Astrocyte (in vitro differentiated cells and primary cell): ENCODE measurements around the gene SCAP. TPM values are rescaled to one million over a fixed set of nuclear protein-coding genes. Genes with fewer than 3 reads are reported as not detected.
"Not testable (repeated sequence)": the region's sequence is repeated elsewhere in the genome, so short reads cannot be mapped to it uniquely, and the experiment has no call there.

Experiments
- DNase-seq: peaks from one replicate; pipeline ENCODE4 v3.0.0-alpha.2; 2010; ENCODE audit warnings: low read depth
- FAIRE-seq: peaks from 2 replicates; lab custom pipeline; 2011; peaks lifted over from hg19 to GRCh38; lab: Jason Lieb, UNC
- H2AFZ ChIP-seq: 2 replicates; pipeline ENCODE4 v1.6.0; 2012; ENCODE audit warnings: low read depth, low read length, inconsistent platforms
- H3K27ac ChIP-seq: 2 replicates; pipeline ENCODE4 v1.5.1; 2011; ENCODE audit warnings: low read depth, low read length, inconsistent platforms
- H3K27me3 ChIP-seq: 2 replicates; pipeline ENCODE4 v1.6.0; 2011; ENCODE audit warnings: low read length, inconsistent platforms; ENCODE audit not compliant: insufficient read depth
- H3K36me3 ChIP-seq: 2 replicates; pipeline ENCODE4 v1.5.1; 2011; ENCODE audit warnings: low read length, inconsistent platforms; ENCODE audit not compliant: insufficient read depth
- H3K4me1 ChIP-seq: 2 replicates; pipeline ENCODE4 v1.5.1; 2011; ENCODE audit warnings: low read length, inconsistent platforms; ENCODE audit not compliant: insufficient read depth
- H3K4me2 ChIP-seq: 2 replicates; pipeline ENCODE4 v1.6.0; 2012; ENCODE audit warnings: low read length, inconsistent platforms
- H3K4me3 ChIP-seq: 2 replicates; pipeline ENCODE4 v1.5.1; 2011; ENCODE audit warnings: low read depth, mild to moderate bottlenecking, low read length, inconsistent platforms; ENCODE audit not compliant: insufficient read depth
- H3K79me2 ChIP-seq: 2 replicates; pipeline ENCODE4 v1.6.0; 2012; ENCODE audit warnings: mild to moderate bottlenecking, low read length, inconsistent platforms; ENCODE audit not compliant: insufficient read depth
- H3K9ac ChIP-seq: 2 replicates; pipeline ENCODE4 v1.6.0; 2012; ENCODE audit warnings: mild to moderate bottlenecking, low read length, inconsistent platforms
- H3K9me3 ChIP-seq: 2 replicates; pipeline ENCODE4 v1.5.1; 2012; ENCODE audit warnings: low read depth, mild to moderate bottlenecking, low read length, inconsistent platforms; ENCODE audit not compliant: insufficient read depth
- H4K20me1 ChIP-seq: 2 replicates; pipeline ENCODE4 v1.6.0; 2012; ENCODE audit warnings: low read length, inconsistent platforms; ENCODE audit not compliant: insufficient read depth
- H3K27ac Mint-ChIP-seq: one replicate; pipeline ENCODE4 v1.8.0; 2021; ENCODE audit warnings: mild to moderate bottlenecking, mixed read lengths; ENCODE audit not compliant: unreplicated experiment
- H3K27me3 Mint-ChIP-seq: one replicate; pipeline ENCODE4 v1.8.0; 2021; ENCODE audit warnings: low read depth, mixed read lengths; ENCODE audit not compliant: unreplicated experiment
- H3K36me3 Mint-ChIP-seq: one replicate; pipeline ENCODE4 v1.8.0; 2021; ENCODE audit warnings: low read depth, mixed read lengths; ENCODE audit not compliant: unreplicated experiment
- H3K4me1 Mint-ChIP-seq: one replicate; pipeline ENCODE4 v1.8.0; 2021; ENCODE audit warnings: low read depth, mixed read lengths; ENCODE audit not compliant: unreplicated experiment
- H3K4me3 Mint-ChIP-seq: one replicate; pipeline ENCODE4 v1.8.0; 2021; ENCODE audit warnings: mild to moderate bottlenecking, moderate library complexity, mixed read lengths; ENCODE audit not compliant: unreplicated experiment
- H3K9me3 Mint-ChIP-seq: one replicate; pipeline ENCODE4 v1.8.0; 2021; ENCODE audit warnings: mild to moderate bottlenecking, mixed read lengths; ENCODE audit not compliant: unreplicated experiment
- CTCF ChIP-seq: IDR thresholded peaks from 2 replicates; pipeline ENCODE4 v1.5.1; 2011; ENCODE audit warnings: low read depth, mild to moderate bottlenecking, inconsistent platforms, low read length, moderate library complexity; ENCODE audit not compliant: insufficient read depth
- EZH2 ChIP-seq: IDR thresholded peaks from 2 replicates; pipeline ENCODE4 v1.6.1; 2012; ENCODE audit warnings: mild to moderate bottlenecking, low read length, inconsistent platforms; ENCODE audit not compliant: insufficient read depth
- total RNA-seq: library from RNA; stranded (reverse); gene quantifications from 2 replicates; pipeline ENCODE4 v1.2.1, GENCODE V29; 2021

Gene SCAP
- total RNA-seq, 1 donor from 2014 or later: 47.9 TPM

DNA sequence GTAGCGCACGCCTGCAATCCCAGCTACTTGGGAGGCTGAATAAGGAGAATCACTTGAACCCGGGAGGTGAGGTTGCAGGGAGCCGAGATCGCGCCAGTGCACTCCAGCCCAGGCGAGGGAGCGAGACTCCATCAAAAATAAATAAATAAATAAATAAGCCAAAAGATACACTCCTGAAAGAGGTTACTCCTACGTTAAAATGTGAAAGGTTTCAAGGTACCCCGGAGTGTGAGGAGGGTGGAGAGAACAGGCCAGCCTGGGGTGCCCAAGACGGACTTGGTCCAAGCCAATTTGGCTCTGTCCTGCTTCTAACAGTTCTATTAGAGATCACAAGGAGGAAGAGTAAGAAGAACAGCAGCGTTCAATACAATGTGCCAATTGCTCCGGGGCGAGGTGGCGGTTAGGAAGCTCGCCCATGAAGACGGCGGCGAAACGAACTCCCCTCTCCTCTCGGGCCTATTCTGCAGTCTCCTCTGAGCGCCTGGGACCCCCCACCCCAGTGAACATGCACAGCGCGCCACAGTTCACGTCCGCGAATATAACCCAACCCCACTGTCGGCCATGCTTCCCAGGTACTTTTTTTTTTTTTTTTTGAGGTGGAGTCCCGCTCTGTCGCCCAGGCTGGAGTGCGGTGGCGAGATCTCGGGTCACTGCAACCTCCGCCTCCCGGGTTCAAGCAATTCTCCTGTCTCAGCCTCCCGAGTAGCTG lies 36.8 kb upstream of the SCAP start:
- H3K9ac ChIP-seq: peak overlapping the region; percentile 91
- Mint-ChIP-seq H3K36me3 (peaks cover 4% of the 10 kb centered on the region), H3K9me3 (no peaks in the 10 kb centered on the region), H3K27ac (peak overlapping the region; percentile 92), H3K4me3 (peak overlapping the region; percentile 98), H3K27me3 (peaks cover 2% of the 10 kb centered on the region), H3K4me1 (peaks cover 8% of the 10 kb centered on the region)
- DNase-seq (no peak), FAIRE-seq (no peak)
- peak overlapping the region; percentile 97 for H2AFZ ChIP-seq
- peak overlapping the region; percentile 88 for H3K4me2 ChIP-seq
- no peaks in the 10 kb centered on the region for H3K9me3 ChIP-seq
- no peak for TF ChIP-seq CTCF
- no peak for TF ChIP-seq EZH2
- peak overlapping the region; percentile 96 for H3K27ac ChIP-seq
- H4K20me1 ChIP-seq: peaks cover 4% of the 10 kb centered on the region
- no peaks in the 10 kb centered on the region for H3K27me3 ChIP-seq
- H3K36me3 ChIP-seq: peaks cover 15% of the 10 kb centered on the region
- peak overlapping the region; percentile 85 for H3K4me3 ChIP-seq
- H3K4me1 ChIP-seq: peaks cover 7% of the 10 kb centered on the region
- peaks cover 39% of the 10 kb centered on the region for H3K79me2 ChIP-seq

DNA sequence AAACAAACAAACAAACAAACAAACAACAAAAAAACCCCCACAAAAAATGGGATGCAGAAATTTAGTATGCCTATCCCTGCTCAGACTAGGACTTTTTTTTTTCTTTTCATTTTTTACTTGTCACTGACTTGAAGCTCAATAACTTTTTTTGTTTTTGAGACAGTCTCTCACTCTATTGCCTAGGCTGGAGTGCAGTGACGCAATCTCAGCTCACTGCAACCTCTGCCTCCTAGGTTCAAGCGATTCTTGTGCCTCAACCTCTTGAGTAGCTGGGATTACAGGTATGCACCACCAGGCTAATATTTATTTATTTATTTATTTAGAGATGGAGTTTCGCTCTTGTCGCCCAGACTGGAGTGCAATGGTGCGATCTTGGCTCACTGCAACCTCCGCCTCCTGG lies 29.5 kb upstream of the SCAP start:
- not testable (repeated sequence) for FAIRE-seq, H3K4me1 Mint-ChIP-seq, H3K79me2 ChIP-seq, H3K9me3 Mint-ChIP-seq, H3K4me2 ChIP-seq, DNase-seq, H3K27me3 Mint-ChIP-seq, H4K20me1 ChIP-seq, H3K27me3 ChIP-seq, H3K9ac ChIP-seq, H2AFZ ChIP-seq, H3K4me1 ChIP-seq, H3K4me3 ChIP-seq, H3K27ac ChIP-seq, H3K27ac Mint-ChIP-seq, H3K4me3 Mint-ChIP-seq, H3K36me3 Mint-ChIP-seq, H3K9me3 ChIP-seq
- peaks cover 28% of the 10 kb centered on the region for H3K36me3 ChIP-seq

DNA sequence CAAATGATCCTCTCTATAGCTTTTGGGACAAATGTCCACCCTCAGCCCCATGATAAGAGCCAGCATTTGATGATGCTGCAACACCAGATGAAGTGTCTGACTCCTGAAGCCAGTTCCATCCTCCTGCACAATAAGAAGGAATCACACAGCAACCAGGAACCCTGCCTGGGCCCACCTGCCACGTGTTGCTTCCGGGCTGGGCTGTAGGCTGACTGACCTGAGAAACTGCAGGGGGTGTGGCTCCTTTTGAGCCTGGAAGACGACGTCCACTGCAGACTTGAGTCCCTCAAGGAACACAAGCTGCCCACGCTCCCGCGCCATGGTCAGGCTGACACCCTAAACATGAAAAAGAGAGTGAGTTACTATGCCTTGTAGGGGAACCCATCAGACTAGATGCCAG lies 28.4 kb upstream of the SCAP start:
- H2AFZ ChIP-seq: no peak overlapping the region
- no peak for FAIRE-seq
- TF ChIP-seq CTCF (no peak), EZH2 (no peak)
- no peak overlapping the region for H3K9ac ChIP-seq
- H3K4me2 ChIP-seq: no peak overlapping the region
- no peak overlapping the region for H3K4me3 ChIP-seq
- H3K36me3 Mint-ChIP-seq: peaks cover 8% of the 10 kb centered on the region
- no peaks in the 10 kb centered on the region for H3K9me3 ChIP-seq
- peaks cover 5% of the 10 kb centered on the region for H4K20me1 ChIP-seq
- H3K27me3 Mint-ChIP-seq: no peaks in the 10 kb centered on the region
- no peaks in the 10 kb centered on the region for H3K4me1 ChIP-seq
- DNase-seq: no peak
- H3K27me3 ChIP-seq: no peaks in the 10 kb centered on the region
- H3K79me2 ChIP-seq: peaks cover 2% of the 10 kb centered on the region
- no peaks in the 10 kb centered on the region for H3K9me3 Mint-ChIP-seq
- H3K36me3 ChIP-seq: peaks cover 22% of the 10 kb centered on the region
- no peak overlapping the region for H3K27ac Mint-ChIP-seq
- no peak overlapping the region for H3K27ac ChIP-seq
- H3K4me1 Mint-ChIP-seq: no peaks in the 10 kb centered on the region
- no peak overlapping the region for H3K4me3 Mint-ChIP-seq
